Fibroblast of the aortic adventitia (primary cell): ENCODE data around the gene FOXE1. TPM values are rescaled to one million over a fixed set of nuclear protein-coding genes. Genes with fewer than 3 reads are reported as not detected.

Source experiments
- DNase-seq: peaks from one replicate; pipeline ENCODE4 v3.0.0-alpha.2; 2010; ENCODE audit warnings: low read depth
- H3K4me3 ChIP-seq: 2 replicates; pipeline ENCODE4 v1.5.1; 2011; ENCODE audit warnings: low read depth, mild to moderate bottlenecking, control low read depth, low read length, moderate library complexity
- total RNA-seq: library from RNA; depleted of rRNA; stranded (reverse); fragments of >200 nt; gene quantifications from 2 replicates; pipeline ENCODE4 v1.2.3, GENCODE V29; 2012; ENCODE audit warnings: low replicate concordance
- TF ChIP-seq, protein P1 (sequence below): IDR thresholded peaks from 2 replicates; pipeline ENCODE4 v1.5.1; 2011; ENCODE audit warnings: mild to moderate bottlenecking, low read length, control low read depth, inconsistent platforms; ENCODE audit not compliant: insufficient read depth

Gene FOXE1
- total RNA-seq, 1 donor = not detected

DNA sequence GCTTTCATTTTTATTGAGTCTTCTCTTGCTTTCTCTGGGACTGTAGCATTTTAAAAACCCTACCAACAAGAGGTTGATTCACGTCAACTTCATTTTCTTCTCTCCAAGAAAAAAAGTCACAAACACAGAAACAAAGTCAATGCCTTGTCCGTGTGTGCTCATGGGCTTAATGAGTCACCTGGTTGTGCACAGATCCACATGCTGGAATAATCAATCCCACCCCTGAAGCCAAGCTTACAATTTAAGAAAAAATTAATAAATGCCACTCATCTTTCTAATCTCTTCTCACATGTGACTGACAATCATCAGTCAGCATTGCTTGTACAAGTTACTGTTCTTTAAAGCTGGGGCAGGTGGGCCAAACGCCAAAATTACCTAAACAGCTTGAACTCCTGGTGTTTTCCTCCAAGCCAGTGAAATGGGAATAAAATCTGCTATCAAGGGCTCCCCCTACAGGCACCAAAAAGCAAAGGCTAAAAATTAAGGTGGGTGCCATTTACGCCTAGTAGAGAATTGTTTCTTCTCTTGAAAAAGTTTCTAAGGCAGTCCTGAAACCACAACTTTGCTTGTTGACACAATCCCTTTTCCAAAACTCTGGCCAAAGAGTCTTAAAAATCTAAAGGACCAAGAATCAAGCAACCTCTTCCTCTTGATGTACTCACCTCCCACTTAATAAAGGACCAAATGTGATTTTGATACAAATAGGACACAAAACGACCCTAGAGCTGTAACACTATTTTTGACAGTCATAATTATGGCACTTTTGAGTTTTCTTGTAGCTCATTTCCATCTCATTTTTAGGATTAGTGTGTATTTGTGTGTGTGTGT lies 47.9 kb downstream of the FOXE1 start:
- TF ChIP-seq, protein P1, sequence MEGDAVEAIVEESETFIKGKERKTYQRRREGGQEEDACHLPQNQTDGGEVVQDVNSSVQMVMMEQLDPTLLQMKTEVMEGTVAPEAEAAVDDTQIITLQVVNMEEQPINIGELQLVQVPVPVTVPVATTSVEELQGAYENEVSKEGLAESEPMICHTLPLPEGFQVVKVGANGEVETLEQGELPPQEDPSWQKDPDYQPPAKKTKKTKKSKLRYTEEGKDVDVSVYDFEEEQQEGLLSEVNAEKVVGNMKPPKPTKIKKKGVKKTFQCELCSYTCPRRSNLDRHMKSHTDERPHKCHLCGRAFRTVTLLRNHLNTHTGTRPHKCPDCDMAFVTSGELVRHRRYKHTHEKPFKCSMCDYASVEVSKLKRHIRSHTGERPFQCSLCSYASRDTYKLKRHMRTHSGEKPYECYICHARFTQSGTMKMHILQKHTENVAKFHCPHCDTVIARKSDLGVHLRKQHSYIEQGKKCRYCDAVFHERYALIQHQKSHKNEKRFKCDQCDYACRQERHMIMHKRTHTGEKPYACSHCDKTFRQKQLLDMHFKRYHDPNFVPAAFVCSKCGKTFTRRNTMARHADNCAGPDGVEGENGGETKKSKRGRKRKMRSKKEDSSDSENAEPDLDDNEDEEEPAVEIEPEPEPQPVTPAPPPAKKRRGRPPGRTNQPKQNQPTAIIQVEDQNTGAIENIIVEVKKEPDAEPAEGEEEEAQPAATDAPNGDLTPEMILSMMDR = peak; percentile 83
- H3K4me3 ChIP-seq = no peak overlapping the region
- peak; percentile 73 for DNase-seq

DNA sequence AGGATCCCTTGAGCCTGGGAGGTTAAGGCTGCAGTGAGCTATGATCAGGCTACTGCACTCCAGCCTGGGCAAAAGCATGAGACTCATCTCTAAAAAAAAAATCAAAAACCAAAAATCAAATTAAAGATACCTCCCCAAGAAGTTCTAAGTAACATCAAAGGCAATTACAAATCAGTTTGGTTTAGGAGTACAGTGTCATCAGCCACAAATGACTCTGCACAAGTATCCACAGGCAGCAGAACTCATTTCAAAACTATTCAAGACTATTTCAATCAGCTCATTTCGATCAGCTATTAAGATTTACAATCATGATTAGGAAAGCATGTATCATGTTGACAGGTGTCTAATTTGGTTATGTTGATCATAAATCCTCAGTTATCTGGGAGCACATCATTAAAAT lies 50.2 kb downstream of the FOXE1 start:
- TF ChIP-seq, protein P1 = no peak
- H3K4me3 ChIP-seq = no peak overlapping the region
- no peak for DNase-seq

DNA sequence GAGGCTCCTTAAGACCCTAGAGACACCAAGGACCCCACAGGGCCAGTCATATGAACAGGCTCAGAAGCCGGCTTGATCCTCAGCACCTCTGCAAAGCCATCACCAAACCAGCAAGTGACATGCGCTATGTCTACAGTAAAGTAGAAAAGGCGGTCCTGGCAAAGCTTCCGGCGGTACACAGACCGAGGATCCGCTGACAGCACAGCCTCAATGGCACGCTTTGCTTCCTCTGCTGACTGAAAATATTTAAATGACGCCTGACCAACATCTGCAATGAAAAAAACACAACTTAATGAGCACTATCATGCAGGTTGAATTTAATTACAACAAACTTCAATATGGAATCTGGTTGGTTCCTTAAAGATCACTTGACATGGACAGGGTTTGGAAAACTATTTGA lies 51.7 kb downstream of the FOXE1 start:
- no peak overlapping the region for H3K4me3 ChIP-seq
- DNase-seq = no peak
- TF ChIP-seq, protein P1 = no peak

- no peak overlapping the region for H3K4me3 ChIP-seq
- DNase-seq = no peak
- TF ChIP-seq, protein P1 = no peak
These were observed 52.2 kb downstream of the FOXE1 start for GRCh38 chr9:97905228-97905627.

Other genes with a start within 250 kb of the FOXE1 start
- 17.6 and 23.2 TPM in 2 replicates for gene TSTD2, start 219.9 kb upstream of the FOXE1 start, total RNA-seq
- 43.3 and 59.6 TPM in 2 replicates for gene NCBP1, start 219.4 kb upstream of the FOXE1 start, total RNA-seq
- gene XPA, start 155.9 kb upstream of the FOXE1 start, total RNA-seq = 11.1 and 39.5 TPM in 2 replicates
- 15.1 and 15.7 TPM in 2 replicates for gene TRMO, start 69.3 kb downstream of the FOXE1 start, total RNA-seq
- not detected in 2 replicates for gene HEMGN, start 84.9 kb downstream of the FOXE1 start, total RNA-seq
- gene ANP32B, start 130.1 kb downstream of the FOXE1 start, total RNA-seq = 17.0 and 149 TPM in 2 replicates
- 46.6 and 62.5 TPM in 2 replicates for gene NANS, start 203.5 kb downstream of the FOXE1 start, total RNA-seq